SKM-1 (cell line): ENCODE data around the gene FNDC3B.
"Not testable (repeated sequence)": the region's sequence is repeated elsewhere in the genome, so short reads cannot be mapped to it uniquely, and the experiment has no call there.

Experiments
- DNase-seq: peaks from one replicate; lab custom pipeline; 2025; ENCODE audit not compliant: unreplicated experiment; lab: John Stamatoyannopoulos, UW

Gene FNDC3B

DNA sequence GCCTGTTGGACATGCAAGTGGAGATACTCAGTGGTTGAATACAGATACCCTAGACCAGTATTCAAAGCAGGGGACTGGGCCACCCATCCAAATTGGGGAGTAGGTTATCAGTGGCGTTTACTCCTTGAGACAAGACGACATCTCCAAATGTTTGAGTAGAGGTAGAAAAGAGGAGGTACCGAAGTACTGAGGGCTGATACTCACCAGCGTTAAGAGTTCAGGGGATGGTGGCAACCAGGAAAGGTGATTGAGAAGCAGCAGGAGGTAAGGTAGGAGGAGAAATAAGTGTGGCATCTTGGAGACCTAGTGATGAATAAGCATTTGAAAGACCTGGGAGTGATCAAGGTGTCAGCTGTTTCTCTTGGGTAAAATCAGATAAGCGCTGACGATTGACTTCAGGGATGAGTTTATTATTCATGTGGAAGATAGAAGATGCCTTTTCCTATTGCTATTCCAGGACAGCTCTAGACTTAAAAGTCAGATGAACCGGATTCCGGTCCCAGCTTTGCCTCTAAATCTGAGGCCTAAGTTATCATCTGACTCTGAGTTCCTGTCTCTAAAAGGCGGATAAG, 312.6 kb downstream of the FNDC3B start:
- DNase-seq: no peak

DNA sequence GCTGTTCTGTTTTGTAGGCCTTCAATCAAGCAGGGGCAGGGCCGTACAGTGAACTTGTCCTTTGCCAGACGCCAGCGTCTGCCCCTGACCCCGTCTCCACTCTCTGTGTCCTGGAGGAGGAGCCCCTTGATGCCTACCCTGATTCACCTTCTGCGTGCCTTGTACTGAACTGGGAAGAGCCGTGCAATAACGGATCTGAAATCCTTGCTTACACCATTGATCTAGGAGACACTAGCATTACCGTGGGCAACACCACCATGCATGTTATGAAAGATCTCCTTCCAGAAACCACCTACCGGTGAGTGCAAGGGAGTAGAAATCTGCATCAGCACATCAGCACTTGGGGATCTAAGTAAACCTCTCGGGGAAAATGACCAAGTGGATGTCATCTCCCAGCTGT, 313.4 kb downstream of the FNDC3B start:
- no peak for DNase-seq

GRCh38 chr3:172354931-172355499, 315.6 kb downstream of the FNDC3B start:
- DNase-seq: no peak

GRCh38 chr3:172355836-172356235, 316.5 kb downstream of the FNDC3B start:
- DNase-seq: no peak

DNA sequence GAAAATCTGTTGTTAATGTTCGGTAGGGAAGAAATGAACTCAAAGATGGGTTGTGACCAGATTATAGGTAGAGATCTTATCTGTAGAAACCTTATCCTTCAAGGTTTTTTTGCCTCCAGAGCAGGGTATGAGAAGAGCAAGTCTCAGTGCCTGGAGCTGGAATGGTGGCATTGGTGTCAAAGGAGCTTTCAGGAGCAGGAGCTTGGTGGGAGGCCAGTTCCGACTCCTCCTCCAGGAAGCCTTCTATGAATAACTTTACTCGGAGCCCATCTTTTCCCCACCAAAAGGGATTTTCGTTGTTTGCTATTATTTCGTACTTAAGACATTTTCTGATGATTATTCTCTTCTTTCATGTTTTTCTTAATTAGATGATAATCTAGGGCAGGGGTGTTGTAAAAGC, 317.0 kb downstream of the FNDC3B start:
- no peak for DNase-seq

DNA sequence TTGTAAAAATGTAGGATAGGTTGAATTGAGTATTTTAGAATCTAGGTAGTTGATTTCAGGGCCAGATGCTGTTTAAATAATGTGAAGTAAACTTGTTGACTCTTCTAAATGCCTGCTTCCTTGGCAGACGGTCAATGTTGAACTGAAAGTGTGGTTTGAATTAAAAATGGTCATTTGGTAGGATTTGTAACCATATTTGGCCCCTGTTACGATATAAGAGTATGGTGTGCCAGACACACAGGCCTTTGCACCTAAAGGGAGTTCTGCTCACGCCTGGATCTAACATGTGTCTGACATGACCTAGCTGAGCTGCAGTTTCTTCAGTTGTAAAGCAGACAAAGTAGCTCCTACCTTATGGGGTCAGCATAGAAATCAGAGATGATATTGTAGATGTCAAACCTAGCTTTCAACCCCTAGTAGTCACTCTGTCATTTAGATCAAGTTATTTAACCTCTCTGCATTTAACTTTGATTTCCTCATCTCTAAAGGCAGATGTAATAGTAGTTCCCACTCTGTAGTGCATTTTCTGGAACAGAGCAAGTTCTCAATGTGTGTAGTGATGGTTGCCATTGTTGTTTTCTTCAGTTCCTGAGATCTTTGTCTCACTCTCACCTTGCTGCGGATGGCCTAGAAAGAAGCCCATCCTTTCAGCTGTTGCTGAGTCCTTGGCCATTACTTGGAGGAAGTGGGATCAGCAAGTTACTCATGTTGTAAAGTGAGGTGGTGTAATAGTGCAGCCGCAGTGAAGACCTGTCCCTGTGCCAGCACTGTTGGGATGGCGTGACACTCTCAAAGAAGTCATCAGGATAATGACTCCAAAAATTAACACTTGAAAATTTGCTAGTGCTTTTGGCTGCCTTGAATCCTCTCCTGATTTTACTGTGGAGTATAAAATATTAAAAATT, 318.7 kb downstream of the FNDC3B start:
- no peak for DNase-seq

DNA sequence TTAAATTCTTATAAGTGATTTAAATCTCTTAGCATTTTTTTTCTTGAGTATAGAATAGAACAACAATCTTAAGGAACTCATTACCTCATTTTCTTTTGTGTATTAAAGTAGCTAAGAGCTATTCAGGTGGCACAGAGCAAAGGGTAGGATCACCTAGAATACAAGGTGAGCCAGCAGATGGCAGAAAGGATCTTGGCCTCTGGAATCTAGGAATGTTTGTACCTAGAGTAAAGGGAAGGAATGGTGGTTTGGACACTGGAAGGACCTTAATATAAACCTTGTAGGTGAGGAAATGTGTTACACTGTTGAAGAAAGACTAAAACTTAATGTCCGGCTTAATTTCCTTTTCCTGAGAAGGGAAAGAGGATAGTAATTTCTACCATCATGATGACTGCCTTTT, 319.9 kb downstream of the FNDC3B start:
- no peak for DNase-seq

GRCh38 chr3:172359996-172360395, 320.6 kb downstream of the FNDC3B start:
- no peak for DNase-seq

DNA sequence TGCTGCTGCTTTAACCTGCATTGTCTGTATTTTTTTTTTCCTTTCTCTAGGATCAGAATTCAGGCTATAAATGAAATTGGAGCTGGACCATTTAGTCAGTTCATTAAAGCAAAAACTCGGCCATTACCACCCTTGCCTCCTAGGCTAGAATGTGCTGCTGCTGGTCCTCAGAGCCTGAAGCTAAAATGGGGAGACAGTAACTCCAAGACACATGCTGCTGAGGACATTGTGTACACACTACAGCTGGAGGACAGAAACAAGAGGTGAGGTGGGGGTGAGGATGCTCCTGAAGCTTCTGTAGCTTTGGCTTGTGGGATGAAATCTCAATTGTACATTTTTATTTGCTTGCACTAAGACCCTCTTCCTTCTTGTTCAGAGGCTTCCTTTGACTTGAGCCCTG, 323.2 kb downstream of the FNDC3B start:
- no peak for DNase-seq

- DNase-seq: no peak
Observed at GRCh38 chr3:172364374-172365027, 325.1 kb downstream of the FNDC3B start.

DNA sequence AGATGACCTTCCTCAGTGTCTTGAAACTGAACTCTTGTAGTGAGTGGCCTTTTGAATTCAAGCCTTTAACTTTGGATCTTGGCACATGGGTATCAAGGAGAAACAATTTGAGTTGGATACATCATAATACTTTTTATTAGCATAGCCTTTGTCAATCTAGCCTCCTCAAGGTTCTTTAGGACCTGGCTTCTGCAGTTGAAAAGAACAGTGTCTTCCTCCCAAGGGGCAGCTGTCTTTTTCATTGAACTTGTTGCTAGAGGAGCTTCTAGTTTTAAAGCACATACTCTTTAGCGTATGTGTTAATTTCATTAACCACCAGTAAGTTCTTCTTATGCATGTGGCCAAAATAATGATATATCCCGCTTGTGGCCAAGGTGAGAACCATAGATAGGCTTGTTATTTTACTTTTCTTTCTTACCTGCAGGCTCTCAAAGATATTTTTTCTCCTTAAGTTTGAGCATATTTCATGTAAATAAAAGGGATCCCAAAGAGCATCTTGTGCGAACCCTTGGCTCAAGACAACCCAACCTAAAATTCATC, 325.7 kb downstream of the FNDC3B start:
- DNase-seq: no peak

DNA sequence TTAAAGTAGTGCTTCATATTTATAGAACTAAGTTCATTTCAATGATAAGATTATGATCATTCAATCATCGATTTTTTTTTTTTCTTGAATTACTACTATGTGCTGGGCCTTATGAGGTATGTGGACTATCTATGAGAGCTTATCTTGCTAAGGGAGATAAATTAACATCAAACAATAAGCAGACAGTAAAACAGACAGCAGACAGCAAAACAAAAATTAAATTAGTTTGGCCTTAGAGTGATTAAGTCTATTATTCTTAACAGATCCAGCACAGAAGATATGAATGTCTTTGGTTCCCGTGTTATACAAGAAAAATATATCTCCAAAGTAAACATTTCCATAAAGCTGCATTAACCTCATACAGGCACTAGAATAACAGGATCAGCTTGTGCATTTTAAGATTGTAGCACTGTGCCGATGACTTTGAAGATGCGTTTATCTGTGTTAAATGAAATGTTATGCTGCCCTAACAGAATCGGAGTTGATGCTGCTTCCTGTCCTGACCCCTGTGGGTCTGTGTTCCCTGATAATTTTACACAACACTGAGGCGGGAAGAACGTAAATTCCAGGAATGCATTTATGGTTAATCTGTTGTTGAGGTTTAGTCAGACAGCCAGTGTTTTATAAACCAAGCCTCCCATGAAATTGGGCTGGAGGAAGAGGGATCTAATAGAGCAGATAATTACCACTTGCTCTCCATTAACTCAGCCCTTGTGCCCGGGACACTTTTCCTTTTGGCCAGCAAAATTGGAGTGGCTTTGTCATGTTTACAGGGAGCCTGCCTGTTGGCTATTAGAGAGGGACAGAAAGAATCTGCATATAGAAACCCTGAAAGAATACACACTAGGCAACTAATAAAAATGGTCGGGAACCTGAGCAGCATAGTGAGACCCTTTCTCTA, 328.1 kb downstream of the FNDC3B start:
- no peak for DNase-seq

DNA sequence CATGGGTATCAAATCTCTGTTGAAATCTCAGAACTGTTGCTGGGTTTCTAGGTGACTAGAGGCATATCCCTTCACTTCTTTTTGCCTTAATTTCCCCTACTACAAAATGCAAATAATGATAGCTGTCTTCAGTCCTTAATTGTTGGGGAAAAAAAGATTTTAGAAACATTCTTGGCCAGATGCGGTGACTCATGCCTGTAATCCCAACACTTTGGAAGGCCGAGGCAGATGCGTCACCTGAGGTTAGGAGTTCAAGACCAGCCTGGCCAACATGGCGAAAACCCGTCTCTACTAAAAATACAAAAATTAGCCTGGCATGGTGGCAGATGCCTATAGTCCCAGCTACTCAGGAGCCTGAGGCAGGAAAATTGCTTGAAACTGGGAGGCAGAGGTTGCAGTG, 329.2 kb downstream of the FNDC3B start:
- DNase-seq: not testable (repeated sequence)

- DNase-seq: no peak
Observed at GRCh38 chr3:172369590-172370259, 330.3 kb downstream of the FNDC3B start.

GRCh38 chr3:172370419-172370818, 331.0 kb downstream of the FNDC3B start:
- no peak for DNase-seq

DNA sequence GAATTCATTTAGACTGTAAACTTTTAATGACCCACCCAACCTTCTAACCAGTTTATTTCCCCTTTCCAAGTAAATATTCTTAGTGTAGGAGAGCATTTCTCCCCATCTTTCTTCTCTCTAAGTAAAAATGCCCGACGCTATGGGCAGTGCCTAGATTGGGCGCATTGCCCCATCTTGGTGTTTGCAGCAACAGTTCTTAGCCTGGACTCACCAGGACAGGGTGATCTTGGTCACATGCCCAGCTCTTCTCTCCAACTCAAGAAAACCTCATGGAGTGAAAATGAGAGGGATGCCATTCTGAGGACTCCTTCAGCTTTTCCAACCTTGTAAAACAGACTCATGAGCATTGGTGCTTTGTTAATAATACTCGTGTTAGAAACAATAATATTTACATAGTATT, 332.2 kb downstream of the FNDC3B start:
- no peak for DNase-seq

DNA sequence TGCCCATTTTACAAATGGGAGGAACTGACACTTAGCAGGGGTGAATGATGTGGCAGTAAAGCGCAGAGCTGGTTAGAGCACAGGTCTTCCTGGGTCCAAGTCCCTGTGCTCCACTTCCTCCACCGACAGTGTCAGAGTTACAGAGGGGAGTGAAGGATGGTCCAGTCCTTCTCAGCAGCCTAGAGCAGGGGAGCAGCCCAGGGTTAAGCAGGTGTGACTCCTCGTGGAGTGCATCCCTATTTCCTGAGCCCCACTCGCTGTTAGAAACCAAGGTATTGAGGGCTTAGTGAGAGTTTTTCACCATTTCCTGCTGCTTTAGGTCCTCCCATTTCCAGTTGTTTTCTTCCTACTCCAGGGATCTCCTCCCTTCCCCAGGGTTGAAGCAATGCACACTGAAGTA, 333.5 kb downstream of the FNDC3B start:
- DNase-seq: no peak

DNA sequence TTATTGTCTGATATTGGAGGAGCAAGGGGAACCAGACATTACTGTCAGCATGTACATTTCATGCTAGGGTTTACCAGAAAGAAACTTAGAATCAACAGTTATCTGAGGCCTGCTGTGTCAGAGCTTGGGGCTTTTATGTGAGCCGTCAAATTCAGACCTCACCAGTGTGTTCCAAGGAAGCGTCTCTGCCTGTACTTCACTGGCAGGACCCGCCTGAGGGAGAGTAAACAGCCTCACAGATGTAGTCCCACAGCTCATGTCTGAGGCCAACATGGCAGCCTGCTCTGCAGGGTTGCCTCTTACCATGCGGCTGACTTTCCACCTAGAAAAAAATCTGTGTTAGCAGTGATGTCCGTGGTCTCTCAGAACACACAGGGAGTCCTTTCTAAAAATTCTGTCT, 334.5 kb downstream of the FNDC3B start:
- no peak for DNase-seq

- DNase-seq: no peak
Observed at GRCh38 chr3:172375206-172375850, 335.9 kb downstream of the FNDC3B start.
